Fibroblast of lung (primary cell): ENCODE results near the gene METAP1D. TPM values are rescaled to one million over a fixed set of nuclear protein-coding genes. Genes with fewer than 3 reads are reported as not detected.

Source experiments
- DNase-seq, 2 donors: peaks; one replicate each; pipeline versions ENCODE4 v3.0.0 to v3.0.0-alpha.2; 2010; ENCODE audit warnings: low read depth in 2 of 2
- H2AFZ ChIP-seq: 2 replicates; pipeline ENCODE4 v1.5.1; 2012; ENCODE audit warnings: low read length, control low read depth, inconsistent platforms
- H3K27ac ChIP-seq: 2 replicates; pipeline ENCODE4 v1.5.1; 2011; ENCODE audit warnings: low read length, control low read depth; ENCODE audit not compliant: insufficient read depth
- H3K27me3 ChIP-seq: 2 replicates; pipeline ENCODE4 v1.5.1; 2011; ENCODE audit warnings: mild to moderate bottlenecking, low read length; ENCODE audit not compliant: control insufficient read depth, insufficient read depth
- H3K36me3 ChIP-seq: 2 replicates; pipeline ENCODE4 v1.5.1; 2011; ENCODE audit warnings: low read length; ENCODE audit not compliant: control insufficient read depth, insufficient read depth
- H3K4me1 ChIP-seq: 2 replicates; pipeline ENCODE4 v1.5.1; 2011; ENCODE audit warnings: low read length; ENCODE audit not compliant: control insufficient read depth, insufficient read depth; ENCODE audit errors: extremely low read depth
- H3K4me2 ChIP-seq: 2 replicates; pipeline ENCODE4 v1.5.1; 2011; ENCODE audit warnings: low read length, control low read depth; ENCODE audit not compliant: insufficient read depth; ENCODE audit errors: extremely low read depth
- H3K4me3 ChIP-seq, 4 experiments: fragments of 200-600 bp in 1 of 4; sonication (generic) in 1 of 4; replicated peaks in 1 of 4; 2 replicates each; pipeline ENCODE4 v1.5.1; 2011 to 2016; ENCODE audit warnings: low read length in 4 of 4, low read depth in 3 of 4, mild to moderate bottlenecking in 3 of 4, control low read depth in 2 of 4, inconsistent platforms in 1 of 4, mixed read lengths in 1 of 4; ENCODE audit not compliant: insufficient read depth in 1 of 4; ENCODE audit errors: control extremely low read depth in 1 of 4
- H3K79me2 ChIP-seq: 2 replicates; pipeline ENCODE4 v1.5.1; 2012; ENCODE audit warnings: mild to moderate bottlenecking, low read length, inconsistent platforms; ENCODE audit not compliant: control insufficient read depth, insufficient read depth
- H3K9ac ChIP-seq: 2 replicates; pipeline ENCODE4 v1.5.1; 2011; ENCODE audit warnings: mild to moderate bottlenecking, low read length, control low read depth; ENCODE audit not compliant: insufficient read depth
- H3K9me3 ChIP-seq: 2 replicates; pipeline ENCODE4 v1.5.1; 2012; ENCODE audit warnings: low read depth, low read length; ENCODE audit not compliant: control insufficient read depth, insufficient read depth
- H4K20me1 ChIP-seq: 2 replicates; pipeline ENCODE4 v1.5.1; 2011; ENCODE audit warnings: low read length; ENCODE audit not compliant: control insufficient read depth, insufficient read depth; ENCODE audit errors: extremely low read depth
- EZH2 ChIP-seq: IDR thresholded peaks from 2 replicates; pipeline ENCODE4 v1.5.1; 2012; ENCODE audit warnings: low read length, control low read depth, mild to moderate bottlenecking; ENCODE audit errors: missing control alignments
- polyA plus RNA-seq, 2 donors: library from polyadenylated mRNA; depleted of rRNA in 1 of 2; stranded (reverse) in 1 of 2; unstranded in 1 of 2; fragments of >200 nt; gene quantifications; 2 replicates each; pipeline ENCODE4 v1.2.1, GENCODE V29; 2011 to 2012; ENCODE audit warnings: missing spikeins in 1 of 2
- total RNA-seq: library from RNA; depleted of rRNA; stranded (reverse); fragments of >200 nt; gene quantifications from 2 replicates; pipeline ENCODE4 v1.2.1, GENCODE V29; 2014
- TF ChIP-seq, protein P1 (sequence below), 2 donors: IDR thresholded peaks in 1 of 2; conservative IDR thresholded peaks in 1 of 2; 1 replicate in 1 of 2; 2 replicates in 1 of 2; pipeline ENCODE4 v1.5.1; 2011 to 2012; ENCODE audit warnings: low read length in 2 of 2, control low read depth in 1 of 2, inconsistent platforms in 1 of 2, low read depth in 1 of 2, mild to moderate bottlenecking in 1 of 2

METAP1D gene
- total and polyA plus RNA-seq, 2 donors (not counting 1 experiment from before 2014, with no cell fraction given) = 6.7 to 6.8 TPM

GRCh38 chr2:172107690-172108586, 108.2 kb downstream of the METAP1D start:
- H2AFZ ChIP-seq = peak overlapping the region; percentile 48

DNA sequence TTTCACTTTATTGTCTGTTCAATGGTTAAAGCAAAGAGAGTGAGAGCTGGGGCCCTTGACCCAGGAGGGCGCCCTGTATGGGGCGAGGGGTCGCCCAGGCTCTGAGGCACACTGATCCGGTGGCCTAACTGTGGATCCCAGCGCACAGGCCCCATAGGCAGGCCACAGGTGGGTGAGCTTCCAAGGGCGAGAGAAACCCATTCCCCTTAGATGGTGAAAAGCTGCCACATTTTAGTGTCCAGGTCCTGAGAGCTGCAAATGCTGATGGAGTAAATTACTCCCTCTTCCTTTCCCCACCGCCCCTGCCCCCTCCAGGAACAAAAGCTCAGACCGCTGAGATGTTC, 108.8 kb downstream of the METAP1D start:
- Histone ChIP-seq H3K9ac (no peak overlapping the region), H3K4me3 (no peak overlapping the region), H3K36me3 (no peaks in the 10 kb centered on the region), H3K9me3 (no peaks in the 10 kb centered on the region), H3K4me1 (no peaks in the 10 kb centered on the region), H2AFZ (peak overlapping the region; percentile 48), H3K27me3 (peaks cover 5% of the 10 kb centered on the region), H3K4me2 (no peak overlapping the region), H3K79me2 (no peaks in the 10 kb centered on the region), H3K27ac (no peak overlapping the region), H4K20me1 (no peaks in the 10 kb centered on the region)
- TF ChIP-seq EZH2 = no peak
- TF ChIP-seq, protein P1, sequence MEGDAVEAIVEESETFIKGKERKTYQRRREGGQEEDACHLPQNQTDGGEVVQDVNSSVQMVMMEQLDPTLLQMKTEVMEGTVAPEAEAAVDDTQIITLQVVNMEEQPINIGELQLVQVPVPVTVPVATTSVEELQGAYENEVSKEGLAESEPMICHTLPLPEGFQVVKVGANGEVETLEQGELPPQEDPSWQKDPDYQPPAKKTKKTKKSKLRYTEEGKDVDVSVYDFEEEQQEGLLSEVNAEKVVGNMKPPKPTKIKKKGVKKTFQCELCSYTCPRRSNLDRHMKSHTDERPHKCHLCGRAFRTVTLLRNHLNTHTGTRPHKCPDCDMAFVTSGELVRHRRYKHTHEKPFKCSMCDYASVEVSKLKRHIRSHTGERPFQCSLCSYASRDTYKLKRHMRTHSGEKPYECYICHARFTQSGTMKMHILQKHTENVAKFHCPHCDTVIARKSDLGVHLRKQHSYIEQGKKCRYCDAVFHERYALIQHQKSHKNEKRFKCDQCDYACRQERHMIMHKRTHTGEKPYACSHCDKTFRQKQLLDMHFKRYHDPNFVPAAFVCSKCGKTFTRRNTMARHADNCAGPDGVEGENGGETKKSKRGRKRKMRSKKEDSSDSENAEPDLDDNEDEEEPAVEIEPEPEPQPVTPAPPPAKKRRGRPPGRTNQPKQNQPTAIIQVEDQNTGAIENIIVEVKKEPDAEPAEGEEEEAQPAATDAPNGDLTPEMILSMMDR (conservative IDR thresholded peaks at IDR 0.05 in 1 of 2, IDR thresholded peaks at IDR 0.05 in 1 of 2; ENCODE audit: low read depth in 1 of 2, low read length in 2 of 2) = no peak
- no peak for DNase-seq

More at GRCh38 chr2:172107690-172108586, 108.2 kb downstream of the METAP1D start:
- DNase-seq = no peak
- Histone ChIP-seq H3K9me3 (no peaks in the 10 kb centered on the region), H3K9ac (no peak overlapping the region), H3K4me3 (no peak overlapping the region), H4K20me1 (no peaks in the 10 kb centered on the region), H3K36me3 (no peaks in the 10 kb centered on the region), H3K4me1 (peaks cover 2% of the 10 kb centered on the region), H3K27ac (no peak overlapping the region), H3K4me2 (peak overlapping the region; percentile 3), H3K27me3 (peaks cover 5% of the 10 kb centered on the region), H3K79me2 (no peaks in the 10 kb centered on the region)
- TF ChIP-seq EZH2 = no peak
- TF ChIP-seq, protein P1 (conservative IDR thresholded peaks at IDR 0.05 in 1 of 2, IDR thresholded peaks at IDR 0.05 in 1 of 2; ENCODE audit: low read depth in 1 of 2, low read length in 2 of 2) = no peak

DNA sequence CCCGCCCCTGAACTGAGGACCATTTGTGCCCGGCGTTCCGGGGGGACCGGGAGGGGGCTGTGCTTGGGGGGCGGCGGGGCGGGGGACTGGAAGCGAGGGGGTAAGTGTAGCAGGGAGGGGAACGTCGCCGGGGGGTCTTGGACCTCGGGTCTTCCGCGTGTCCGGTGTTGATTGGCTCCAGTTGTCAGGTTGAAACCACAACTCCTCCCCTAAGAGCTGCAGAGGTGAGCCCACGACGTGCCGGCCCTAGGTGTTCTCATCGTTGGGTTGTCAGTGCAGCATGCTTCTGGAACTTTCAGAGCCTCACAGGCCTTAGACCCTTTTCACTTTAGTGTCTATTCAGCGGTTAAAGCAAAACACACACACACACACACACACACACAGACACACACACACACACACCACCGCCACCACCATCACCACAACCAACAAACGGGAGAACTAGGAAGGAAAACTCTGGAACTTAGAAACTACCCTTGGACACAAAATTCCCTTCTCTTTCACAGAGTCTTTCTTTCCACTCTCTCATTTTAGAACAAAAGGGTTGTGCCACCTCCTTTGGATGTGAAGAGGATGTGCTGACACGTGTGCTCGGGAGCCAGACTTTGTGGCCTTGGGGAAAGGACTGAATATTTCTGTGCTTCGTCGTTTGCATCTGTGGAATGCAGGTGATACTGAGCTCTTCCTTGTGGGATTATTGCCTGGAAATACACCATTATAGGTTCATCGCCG, 109.7 kb downstream of the METAP1D start:
- Histone ChIP-seq H3K4me3 (no peak overlapping the region), H3K9ac (no peak overlapping the region), H2AFZ (no peak overlapping the region), H3K79me2 (no peaks in the 10 kb centered on the region), H4K20me1 (no peaks in the 10 kb centered on the region), H3K4me2 (no peak overlapping the region), H3K4me1 (no peaks in the 10 kb centered on the region), H3K27me3 (peaks cover 5% of the 10 kb centered on the region), H3K36me3 (no peaks in the 10 kb centered on the region), H3K27ac (no peak overlapping the region), H3K9me3 (no peaks in the 10 kb centered on the region)
- TF ChIP-seq, protein P1 (conservative IDR thresholded peaks at IDR 0.05 in 1 of 2, IDR thresholded peaks at IDR 0.05 in 1 of 2; ENCODE audit: low read depth in 1 of 2, low read length in 2 of 2) = no peak
- no peak for TF ChIP-seq EZH2
- DNase-seq = no peak
